Tibial nerve (tissue), 4 donors: Measurements from ENCODE around the gene SHROOM2. TPM values are rescaled to one million over a fixed set of nuclear protein-coding genes. Genes with fewer than 3 reads are reported as not detected.

Source experiments
- DNase-seq, 2 donors: peaks; one replicate each; pipeline ENCODE4 v3.0.0-alpha.2; 2019; ENCODE audit warnings: low spot score in 2 of 2
- H3K27ac ChIP-seq, 4 donors: fragments of 200-600 bp; sonication (generic) in 3 of 4; one replicate each; pipeline ENCODE4 v1.5.1; 2017 to 2019; ENCODE audit warnings: mild to moderate bottlenecking in 1 of 4
- H3K27me3 ChIP-seq, 2 donors: fragments of 200-600 bp; sonication (generic) in 1 of 2; one replicate each; pipeline versions ENCODE4 v1.5.1 to v1.6.0; 2017 to 2019
- H3K36me3 ChIP-seq, 3 donors: fragments of 200-600 bp; sonication (generic); one replicate each; pipeline ENCODE4 v1.5.1; 2018 to 2019
- H3K4me1 ChIP-seq, 4 donors: fragments of 200-600 bp; sonication (generic) in 3 of 4; one replicate each; pipeline ENCODE4 v1.5.1; 2017 to 2019
- H3K4me3 ChIP-seq, 4 donors: fragments of 200-600 bp; sonication (generic) in 3 of 4; one replicate each; pipeline ENCODE4 v1.5.1; 2017 to 2019; ENCODE audit warnings: mild to moderate bottlenecking in 1 of 4, moderate library complexity in 1 of 4
- H3K9me3 ChIP-seq, 4 donors: fragments of 200-600 bp; sonication (generic) in 3 of 4; one replicate each; pipeline ENCODE4 v1.5.1; 2017 to 2019
- CTCF ChIP-seq, 5 experiments: fragments of 200-600 bp in 3 of 5; fragments of 450-650 bp in 2 of 5; sonication (generic) in 3 of 5; IDR thresholded peaks; one replicate each; pipeline ENCODE4 v1.5.1; 2016 to 2019; ENCODE audit warnings: antibody characterized with exemption in 5 of 5, mild to moderate bottlenecking in 3 of 5, moderate library complexity in 2 of 5
- EP300 ChIP-seq, 2 donors: sonication (generic); formaldehyde crosslinking; IDR thresholded peaks; one replicate each; pipeline ENCODE4 v1.6.1; 2017; ENCODE audit warnings: antibody characterized with exemption in 2 of 2, mild to moderate bottlenecking in 1 of 2
- POLR2A ChIP-seq, 2 donors: fragments of 450-650 bp; IDR thresholded peaks; one replicate each; pipeline ENCODE4 v1.6.1; 2017; ENCODE audit warnings: antibody characterized with exemption in 2 of 2, mild to moderate bottlenecking in 2 of 2, moderate library complexity in 2 of 2
- WGBS, 2 donors: methylation state at CpG; one replicate each; pipeline ENCODE4 v1.1.5; 2018; 5-methylcytosine and 5-hydroxymethylcytosine counted together
- total RNA-seq, 4 donors: library from RNA; depleted of rRNA; stranded (reverse); fragments of >200 nt; gene quantifications; one replicate each; pipeline ENCODE4 v1.1.0, GENCODE V29; 2016

The SHROOM2 gene
- total RNA-seq, 4 donors from 2014 or later, result 2.7 to 5.0 (median 3.6) TPM

DNA sequence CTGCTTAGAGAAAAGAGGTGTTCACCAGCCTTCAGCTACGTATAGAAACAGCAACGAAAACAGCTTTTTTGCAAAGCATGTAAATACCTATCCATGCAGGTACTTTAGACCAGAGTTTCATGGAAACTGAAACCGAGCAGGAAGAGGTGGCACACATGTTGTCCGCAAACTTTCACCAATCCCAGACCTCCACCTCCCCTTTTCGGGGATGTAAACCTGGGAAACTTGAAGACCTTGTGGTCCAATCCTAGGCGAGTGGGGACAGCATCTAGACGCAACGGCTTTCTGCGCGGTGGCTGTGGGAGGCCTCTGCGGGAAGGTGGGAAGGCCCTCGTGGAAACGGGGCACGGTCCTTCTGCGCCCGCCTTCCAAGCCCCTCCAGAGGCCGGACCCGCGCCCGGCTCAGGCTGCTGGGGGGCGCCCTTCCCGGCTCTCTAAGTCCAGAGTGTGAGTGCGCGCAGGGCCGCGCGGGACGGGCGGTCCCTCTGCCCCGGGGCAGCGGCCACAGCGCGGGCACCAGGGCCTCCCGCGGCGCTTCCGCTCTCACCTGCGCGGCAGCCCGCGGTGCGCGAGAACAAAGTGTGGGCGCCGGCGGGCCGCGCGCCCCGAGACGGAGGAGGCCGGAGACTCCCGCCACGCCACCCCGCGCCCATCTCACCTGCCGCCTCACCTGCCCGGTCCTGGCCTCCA, 830 bp upstream of the SHROOM2 start:
- no peaks in the 10 kb centered on the region for H3K36me3 ChIP-seq
- H3K4me1 ChIP-seq, result peaks cover 0 to 14% (median 0%) of the 10 kb centered on the region in 4 donors
- no peaks in the 10 kb centered on the region for H3K9me3 ChIP-seq
- peak overlapping the region in 2 of 4 donors; percentile 20 to 54 for H3K4me3 ChIP-seq
- WGBS, 2 donors, result 21 to 90% methylated on average over 2 to 23 of the region's 58 CpGs
- no peak for DNase-seq
- no peak overlapping the region for H3K27ac ChIP-seq
- no peak for TF ChIP-seq EP300 (IDR thresholded peaks at IDR 0.05)
- no peak for TF ChIP-seq CTCF (IDR thresholded peaks at IDR 0.05)
- TF ChIP-seq POLR2A (IDR thresholded peaks at IDR 0.05), result no peak
- peaks cover 0 to 33% of the 10 kb centered on the region in 2 donors for H3K27me3 ChIP-seq

GRCh38 chrX:9786798-9787635, 788 bp downstream of the SHROOM2 start:
- TF ChIP-seq POLR2A (IDR thresholded peaks at IDR 0.05) (no peak), CTCF (IDR thresholded peaks at IDR 0.05) (no peak), EP300 (IDR thresholded peaks at IDR 0.05) (no peak)
- Histone ChIP-seq H3K27me3 (peaks cover 0 to 33% of the 10 kb centered on the region in 2 donors), H3K36me3 (no peaks in the 10 kb centered on the region), H3K27ac (no peak overlapping the region), H3K4me3 (peak overlapping the region in 3 of 4 donors; percentile 20 to 54 (median 23)), H3K4me1 (peaks cover 0 to 14% (median 0%) of the 10 kb centered on the region in 4 donors), H3K9me3 (no peaks in the 10 kb centered on the region)
- no peak for DNase-seq
- 5 to 17% methylated on average over 20 to 45 of the region's 45 CpGs for WGBS, 2 donors

DNA sequence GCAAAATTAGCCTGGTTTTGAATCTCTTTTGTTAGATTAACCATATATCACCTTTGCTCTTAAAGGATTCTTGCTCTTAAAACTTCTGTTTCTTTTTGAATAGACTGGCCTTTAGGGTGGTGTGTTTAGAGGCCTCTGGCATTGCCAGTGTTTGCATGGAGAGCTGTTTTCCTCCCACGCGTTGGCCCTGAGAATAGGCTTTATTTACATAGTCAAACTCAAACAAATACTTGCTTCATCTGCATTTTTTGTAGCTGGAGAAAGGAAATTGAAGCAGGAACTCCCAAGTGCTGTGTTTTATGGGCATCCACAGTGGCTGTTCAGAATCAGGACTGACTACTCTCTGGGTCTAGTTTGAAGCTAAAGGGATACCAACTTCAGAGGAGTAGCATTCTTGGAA, 2.7 kb downstream of the SHROOM2 start:
- no peak for TF ChIP-seq EP300 (IDR thresholded peaks at IDR 0.05)
- TF ChIP-seq POLR2A (IDR thresholded peaks at IDR 0.05), result no peak
- TF ChIP-seq CTCF (IDR thresholded peaks at IDR 0.05), result no peak
- Histone ChIP-seq H3K36me3 (no peaks in the 10 kb centered on the region), H3K9me3 (no peaks in the 10 kb centered on the region), H3K27ac (no peak overlapping the region), H3K4me3 (no peak overlapping the region), H3K4me1 (peaks cover 0 to 14% (median 0%) of the 10 kb centered on the region in 4 donors), H3K27me3 (peaks cover 0 to 33% of the 10 kb centered on the region in 2 donors)
- 12 to 23% methylated on average over 2 of the region's 2 CpGs for WGBS, 2 donors
- DNase-seq, result no peak

DNA sequence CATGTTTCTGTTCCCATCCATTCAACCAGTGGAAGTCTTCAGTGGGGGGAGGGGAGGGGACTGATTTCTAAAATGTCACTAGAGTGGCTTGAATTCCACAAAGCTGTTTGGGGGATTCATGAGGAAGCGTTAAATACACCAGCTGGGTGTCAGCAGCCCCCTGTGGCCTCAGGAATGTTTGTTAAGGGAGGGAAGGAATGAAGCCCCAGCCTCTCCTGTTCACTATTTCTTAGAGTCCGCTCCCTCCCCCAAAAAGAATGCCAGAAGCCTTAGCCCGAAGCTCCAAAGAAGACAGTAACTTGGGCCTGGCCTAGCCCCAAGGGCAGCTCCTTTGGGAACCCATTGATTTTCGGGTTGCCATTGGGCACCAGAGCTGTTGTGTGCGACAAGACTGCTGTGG, 3.3 kb downstream of the SHROOM2 start:
- DNase-seq, result no peak
- H3K36me3 ChIP-seq, result no peaks in the 10 kb centered on the region
- H3K27me3 ChIP-seq, result peaks cover 0 to 33% of the 10 kb centered on the region in 2 donors
- WGBS, 2 donors, result 51 to 61% methylated on average over 3 to 5 of the region's 5 CpGs
- H3K9me3 ChIP-seq, result no peaks in the 10 kb centered on the region
- peaks cover 0 to 14% (median 0%) of the 10 kb centered on the region in 4 donors for H3K4me1 ChIP-seq
- TF ChIP-seq CTCF (IDR thresholded peaks at IDR 0.05) (no peak), POLR2A (IDR thresholded peaks at IDR 0.05) (no peak), EP300 (IDR thresholded peaks at IDR 0.05) (no peak)
- H3K4me3 ChIP-seq, result no peak overlapping the region
- no peak overlapping the region for H3K27ac ChIP-seq

DNA sequence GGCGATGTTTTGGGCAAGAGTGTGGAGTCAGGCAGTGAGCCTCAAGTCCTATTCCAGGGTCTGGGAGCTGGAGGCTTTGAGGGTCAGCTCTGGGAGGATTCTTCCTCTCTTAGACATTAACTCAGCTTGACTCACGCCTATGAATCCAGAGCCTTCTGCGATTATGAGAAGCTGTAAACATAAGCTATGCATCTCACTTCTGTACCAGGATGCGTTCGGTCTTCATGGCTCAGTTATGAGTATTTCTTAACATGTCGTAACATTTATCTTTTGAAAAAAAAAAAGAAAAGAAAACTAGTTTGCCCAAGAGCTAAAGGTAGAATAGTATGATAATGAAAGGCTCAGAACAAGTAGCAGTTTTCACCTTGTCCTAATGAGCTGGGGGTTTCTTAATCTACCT, 4.6 kb downstream of the SHROOM2 start:
- H3K36me3 ChIP-seq, result no peaks in the 10 kb centered on the region
- no peak overlapping the region for H3K4me3 ChIP-seq
- peaks cover 0 to 4% (median 0%) of the 10 kb centered on the region in 4 donors for H3K9me3 ChIP-seq
- no peak overlapping the region for H3K27ac ChIP-seq
- whole genome bisulfite sequencing, 2 donors, result 91 to 98% methylated on average over 6 of the region's 6 CpGs
- DNase-seq, result no peak
- no peak for TF ChIP-seq CTCF (IDR thresholded peaks at IDR 0.05)
- H3K4me1 ChIP-seq, result peaks cover 0 to 9% (median 0%) of the 10 kb centered on the region in 4 donors
- peaks cover 0 to 25% of the 10 kb centered on the region in 2 donors for H3K27me3 ChIP-seq
